SU-DHL-6 (cell line): ENCODE results near the gene AKT3.

Source experiments
- H2AFZ ChIP-seq: fragments of 200-600 bp; sonication (generic); 2 replicates; pipeline ENCODE4 v1.6.1; 2014; ENCODE audit warnings: low read depth, mild to moderate bottlenecking, moderate library complexity, mixed read lengths, antibody characterized with exemption, low read length; ENCODE audit not compliant: severe bottlenecking
- H3F3A ChIP-seq: fragments of 200-600 bp; shearing (Covaris generic); 2 replicates; pipeline ENCODE4 v1.6.0; 2016; ENCODE audit warnings: antibody characterized with exemption, mild to moderate bottlenecking; ENCODE audit not compliant: insufficient read depth
- H3K27ac ChIP-seq: fragments of 200-600 bp; sonication (generic); 2 replicates; pipeline ENCODE4 v1.5.1; 2016; ENCODE audit warnings: low read depth, mild to moderate bottlenecking, low read length, moderate library complexity, mixed read lengths
- H3K27me3 ChIP-seq: fragments of 200-600 bp; sonication (generic), shearing (Covaris generic); 2 replicates; pipeline ENCODE4 v1.6.0; 2014; ENCODE audit warnings: mild to moderate bottlenecking, low read length
- H3K36me3 ChIP-seq: fragments of 200-600 bp; sonication (generic); 2 replicates; pipeline ENCODE4 v1.6.1; 2014; ENCODE audit warnings: mild to moderate bottlenecking, low read length, mixed read lengths
- H3K4me2 ChIP-seq: fragments of 300-600, 200-600 bp; shearing (Covaris generic), sonication (generic); 2 replicates; pipeline ENCODE4 v1.6.0; 2014; ENCODE audit warnings: low read length, low read depth, mild to moderate bottlenecking; ENCODE audit not compliant: poor library complexity, severe bottlenecking
- H3K4me3 ChIP-seq: fragments of 200-600 bp; sonication (generic); 2 replicates; pipeline ENCODE4 v1.5.1; 2014; ENCODE audit warnings: antibody characterized with exemption, low read length, mild to moderate bottlenecking, mixed read lengths; ENCODE audit not compliant: insufficient read depth, poor library complexity, severe bottlenecking
- H3K79me2 ChIP-seq: fragments of 200-600 bp; sonication (generic); 2 replicates; pipeline ENCODE4 v1.6.1; 2014; ENCODE audit warnings: mild to moderate bottlenecking, low read length, moderate library complexity; ENCODE audit not compliant: insufficient read depth
- H3K9ac ChIP-seq: fragments of 200-600 bp; sonication (generic); 2 replicates; pipeline ENCODE4 v1.7.0; 2014; ENCODE audit warnings: mild to moderate bottlenecking, low read length
- H3K9me2 ChIP-seq: fragments of 200-600 bp; sonication (generic); replicated peaks from 2 replicates; pipeline ENCODE4 v1.6.1; 2014; ENCODE audit warnings: low read length; ENCODE audit not compliant: insufficient read depth
- H3K9me3 ChIP-seq: fragments of 200-600 bp; sonication (generic); 2 replicates; pipeline ENCODE4 v1.6.1; 2014; ENCODE audit warnings: low read length, mixed read lengths; ENCODE audit not compliant: insufficient read depth
- H4K20me1 ChIP-seq: fragments of 200-600 bp; sonication (generic); 2 replicates; pipeline ENCODE4 v1.6.1; 2014; ENCODE audit warnings: low read depth, mild to moderate bottlenecking, antibody characterized with exemption, low read length, moderate library complexity, mixed read lengths
- EZH2phosphoT487 ChIP-seq: fragments of 200-600 bp; sonication (generic), shearing (Covaris generic); conservative IDR thresholded peaks from 2 replicates; pipeline ENCODE4 v1.6.1; 2018; ENCODE audit warnings: mild to moderate bottlenecking, antibody characterized with exemption, low read length, moderate library complexity, mixed read lengths
- TF ChIP-seq, protein P1 (sequence below): fragments of 200-600 bp; sonication (generic); IDR thresholded peaks from one replicate; pipeline ENCODE4 v1.5.1; 2017; ENCODE audit warnings: antibody characterized with exemption, mild to moderate bottlenecking, low read length, moderate library complexity; ENCODE audit not compliant: insufficient read depth, poor library complexity, severe bottlenecking

Gene AKT3

DNA sequence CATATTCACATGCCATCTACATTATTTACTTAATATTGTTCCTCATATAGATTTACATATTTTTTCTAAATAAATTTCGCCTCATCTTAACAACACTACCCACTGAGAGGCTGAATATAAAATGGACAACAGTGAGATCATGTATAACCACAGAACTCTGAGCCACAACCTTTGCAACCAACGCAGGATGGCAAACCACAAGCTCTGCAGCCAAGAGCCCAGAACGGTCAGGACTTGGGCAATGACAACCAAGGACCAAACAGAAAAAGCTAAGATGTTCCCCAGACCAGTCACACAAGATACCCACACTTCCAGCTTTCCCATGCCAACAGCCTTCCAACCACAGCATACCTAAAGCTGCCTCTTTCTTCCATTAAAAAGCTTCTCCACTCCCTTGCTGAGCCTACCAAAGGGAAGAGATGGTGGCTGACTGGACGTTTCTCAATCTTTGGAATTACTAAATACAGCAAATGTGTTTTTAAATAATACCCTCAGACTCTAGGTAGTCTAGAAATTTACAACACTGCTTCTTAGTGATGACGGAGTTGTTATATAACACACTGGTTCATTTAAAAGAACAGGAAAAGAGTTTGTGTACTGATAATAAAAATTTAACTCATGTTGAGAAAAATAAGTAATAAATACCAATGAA is 117.9 kb downstream of the AKT3 start:
- no peak for TF ChIP-seq EZH2phosphoT487
- TF ChIP-seq, protein P1, sequence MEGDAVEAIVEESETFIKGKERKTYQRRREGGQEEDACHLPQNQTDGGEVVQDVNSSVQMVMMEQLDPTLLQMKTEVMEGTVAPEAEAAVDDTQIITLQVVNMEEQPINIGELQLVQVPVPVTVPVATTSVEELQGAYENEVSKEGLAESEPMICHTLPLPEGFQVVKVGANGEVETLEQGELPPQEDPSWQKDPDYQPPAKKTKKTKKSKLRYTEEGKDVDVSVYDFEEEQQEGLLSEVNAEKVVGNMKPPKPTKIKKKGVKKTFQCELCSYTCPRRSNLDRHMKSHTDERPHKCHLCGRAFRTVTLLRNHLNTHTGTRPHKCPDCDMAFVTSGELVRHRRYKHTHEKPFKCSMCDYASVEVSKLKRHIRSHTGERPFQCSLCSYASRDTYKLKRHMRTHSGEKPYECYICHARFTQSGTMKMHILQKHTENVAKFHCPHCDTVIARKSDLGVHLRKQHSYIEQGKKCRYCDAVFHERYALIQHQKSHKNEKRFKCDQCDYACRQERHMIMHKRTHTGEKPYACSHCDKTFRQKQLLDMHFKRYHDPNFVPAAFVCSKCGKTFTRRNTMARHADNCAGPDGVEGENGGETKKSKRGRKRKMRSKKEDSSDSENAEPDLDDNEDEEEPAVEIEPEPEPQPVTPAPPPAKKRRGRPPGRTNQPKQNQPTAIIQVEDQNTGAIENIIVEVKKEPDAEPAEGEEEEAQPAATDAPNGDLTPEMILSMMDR: no peak
- Histone ChIP-seq H3K27me3 (no peaks in the 10 kb centered on the region), H3K9me3 (no peaks in the 10 kb centered on the region), H3K9ac (no peak overlapping the region), H3K4me2 (no peak overlapping the region), H2AFZ (no peak overlapping the region), H3F3A (peaks cover 9% of the 10 kb centered on the region), H3K4me3 (no peak overlapping the region), H3K79me2 (no peaks in the 10 kb centered on the region), H3K27ac (no peak overlapping the region), H3K36me3 (no peaks in the 10 kb centered on the region), H4K20me1 (no peaks in the 10 kb centered on the region), H3K9me2 (no peaks in the 10 kb centered on the region)

DNA sequence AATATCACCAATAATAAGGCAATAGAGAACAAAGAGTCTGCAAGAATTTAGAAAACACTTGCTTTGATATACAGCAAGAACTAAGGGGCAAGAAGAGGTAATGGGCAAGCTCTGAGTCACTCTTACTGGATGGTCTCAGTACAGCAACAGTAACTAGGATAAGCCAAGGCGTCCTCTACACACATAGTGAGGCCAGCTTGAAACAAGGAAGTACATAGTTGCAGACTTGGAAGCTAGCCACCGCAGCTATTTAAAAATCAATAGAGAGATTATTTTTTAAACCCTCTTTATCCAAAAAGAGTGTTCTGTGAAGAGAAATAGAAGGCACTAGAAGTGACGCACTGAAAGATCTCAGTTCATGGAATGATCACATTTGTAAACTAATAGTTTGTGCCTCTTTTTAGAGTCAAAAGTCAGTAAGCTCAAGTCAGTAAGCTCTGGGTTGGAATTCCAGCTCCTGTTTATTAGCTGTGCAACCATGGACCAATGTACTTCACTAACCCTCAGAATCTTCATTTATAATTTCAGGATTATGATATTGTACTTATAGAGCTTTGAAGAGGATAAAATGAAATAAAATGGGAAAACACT is 118.6 kb downstream of the AKT3 start:
- H3K9me2 ChIP-seq: no peaks in the 10 kb centered on the region
- H3K79me2 ChIP-seq: no peaks in the 10 kb centered on the region
- no peaks in the 10 kb centered on the region for H4K20me1 ChIP-seq
- no peak overlapping the region for H3K9ac ChIP-seq
- no peaks in the 10 kb centered on the region for H3K36me3 ChIP-seq
- TF ChIP-seq, protein P1: no peak
- no peak for TF ChIP-seq EZH2phosphoT487
- H3K27ac ChIP-seq: no peak overlapping the region
- H3K9me3 ChIP-seq: no peaks in the 10 kb centered on the region
- no peak overlapping the region for H3K4me3 ChIP-seq
- peaks cover 10% of the 10 kb centered on the region for H3F3A ChIP-seq
- no peak overlapping the region for H3K4me2 ChIP-seq
- no peak overlapping the region for H2AFZ ChIP-seq
- no peaks in the 10 kb centered on the region for H3K27me3 ChIP-seq

DNA sequence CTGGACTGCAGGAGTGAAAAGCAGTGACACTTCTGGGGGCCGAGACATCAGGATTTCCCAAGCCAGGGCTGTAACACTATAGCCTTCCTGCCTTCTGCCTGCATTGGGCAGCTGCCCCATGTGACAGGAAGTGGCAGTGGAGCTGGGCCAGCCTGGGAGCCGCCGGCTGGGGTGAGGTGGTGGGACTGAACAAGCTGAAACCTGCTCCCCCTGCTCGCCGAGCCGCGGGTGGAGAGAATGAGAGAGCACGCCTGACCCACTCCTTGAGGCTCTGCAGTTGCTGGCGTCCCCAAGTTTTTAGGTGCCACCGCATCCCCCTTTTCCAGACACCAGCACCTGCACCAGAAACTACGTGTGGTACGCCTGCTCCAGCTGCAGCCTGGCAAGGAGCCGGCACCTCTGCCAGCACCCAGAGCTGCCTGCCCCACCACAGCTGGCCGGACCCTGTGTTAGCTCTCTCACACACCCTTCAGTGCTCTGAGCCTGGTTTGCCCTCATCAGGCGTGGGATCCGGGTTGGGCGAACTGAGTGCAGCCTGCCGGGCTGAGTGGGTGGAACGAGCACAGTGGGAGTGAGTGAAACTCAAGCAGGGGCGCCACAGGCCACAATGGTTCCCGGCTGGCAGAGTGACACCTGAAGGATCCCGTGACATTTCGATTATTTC is 119.4 kb downstream of the AKT3 start:
- H3F3A ChIP-seq: peaks cover 10% of the 10 kb centered on the region
- H3K9ac ChIP-seq: no peak overlapping the region
- H3K27ac ChIP-seq: no peak overlapping the region

More for the DNA sequence above, 119.4 kb downstream of the AKT3 start:
- Histone ChIP-seq H3K36me3 (no peaks in the 10 kb centered on the region), H2AFZ (no peak overlapping the region), H3K27me3 (no peaks in the 10 kb centered on the region), H3K79me2 (no peaks in the 10 kb centered on the region), H3K4me3 (no peak overlapping the region), H4K20me1 (no peaks in the 10 kb centered on the region), H3K9me2 (no peaks in the 10 kb centered on the region), H3K4me2 (no peak overlapping the region), H3K9me3 (no peaks in the 10 kb centered on the region)
- TF ChIP-seq, protein P1: no peak
- no peak for TF ChIP-seq EZH2phosphoT487
